ENCODE results near the gene TOM1L2.

Gene TOM1L2

DNA sequence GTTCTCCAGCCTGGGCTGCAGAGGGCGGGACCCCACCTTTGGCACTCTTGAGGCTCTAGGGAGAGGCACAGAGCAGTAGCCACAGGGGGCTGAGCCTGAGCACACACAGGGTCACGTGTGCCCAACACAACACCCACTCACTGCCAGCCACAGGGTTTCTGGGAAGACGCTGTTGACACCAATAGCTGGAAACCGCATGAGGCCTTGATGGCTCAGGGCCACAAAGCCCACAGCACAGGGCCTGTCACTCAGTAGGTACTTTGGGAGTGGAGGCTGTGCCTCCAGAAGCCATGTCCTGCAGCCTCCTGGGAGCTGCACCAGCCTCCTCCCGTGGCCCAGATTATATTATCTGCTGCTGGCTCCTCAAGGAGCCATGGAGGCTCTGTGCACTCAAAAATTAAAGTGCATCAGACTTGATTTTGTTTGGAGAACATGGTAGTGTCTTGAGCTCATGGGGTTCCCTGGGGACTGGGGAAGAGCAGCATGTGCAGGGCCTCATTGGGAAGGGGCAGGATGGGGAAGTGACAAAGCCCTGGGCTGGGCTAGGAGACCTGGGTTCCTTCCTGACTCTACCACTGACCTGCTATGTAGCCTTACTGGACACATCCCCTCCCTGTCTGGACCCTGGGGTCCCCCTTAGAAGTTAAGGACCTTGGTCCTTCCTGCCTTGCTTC lies 122.9 kb downstream of the TOM1L2 start:
- DNase-seq (ENCODE audit: low read depth): peak; percentile 73

DNA sequence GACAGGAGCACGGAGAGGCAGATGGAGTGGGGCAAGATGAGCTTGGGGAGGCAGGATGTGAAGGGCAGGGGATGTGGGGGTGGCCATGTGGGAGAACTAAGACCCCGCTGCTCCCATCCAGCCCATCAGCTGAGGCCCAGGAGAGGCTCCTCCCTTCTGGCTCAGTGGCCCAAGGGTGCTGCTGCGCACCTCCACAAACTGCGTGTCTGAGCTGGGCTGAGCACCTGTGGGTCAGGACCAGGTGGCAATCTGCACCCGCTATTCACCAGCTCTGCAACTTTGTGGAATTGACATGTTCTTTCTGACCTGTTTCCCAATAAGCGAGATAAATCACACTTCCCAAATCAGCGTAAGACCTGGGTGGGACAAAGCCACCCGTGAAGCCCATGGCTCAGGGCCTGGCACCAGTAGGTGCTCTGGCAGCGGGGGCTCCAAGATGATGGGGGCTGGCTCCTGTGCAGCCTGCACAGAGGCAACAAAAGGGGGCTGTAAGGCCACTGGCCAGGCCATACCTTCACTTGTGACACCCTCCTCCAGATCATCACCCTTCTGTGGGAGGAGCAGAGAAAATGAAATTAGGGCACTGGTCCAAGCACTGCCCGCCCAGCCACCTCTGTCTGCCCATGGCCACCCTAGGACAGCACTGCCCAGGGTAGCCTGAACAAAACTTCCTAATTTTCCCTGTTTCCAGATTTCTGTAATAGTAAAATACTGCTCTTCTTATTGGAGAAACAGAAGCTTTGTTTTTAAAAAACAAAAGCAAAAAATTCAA lies 123.7 kb downstream of the TOM1L2 start:
- no peak for DNase-seq (ENCODE audit: low read depth)

DNA sequence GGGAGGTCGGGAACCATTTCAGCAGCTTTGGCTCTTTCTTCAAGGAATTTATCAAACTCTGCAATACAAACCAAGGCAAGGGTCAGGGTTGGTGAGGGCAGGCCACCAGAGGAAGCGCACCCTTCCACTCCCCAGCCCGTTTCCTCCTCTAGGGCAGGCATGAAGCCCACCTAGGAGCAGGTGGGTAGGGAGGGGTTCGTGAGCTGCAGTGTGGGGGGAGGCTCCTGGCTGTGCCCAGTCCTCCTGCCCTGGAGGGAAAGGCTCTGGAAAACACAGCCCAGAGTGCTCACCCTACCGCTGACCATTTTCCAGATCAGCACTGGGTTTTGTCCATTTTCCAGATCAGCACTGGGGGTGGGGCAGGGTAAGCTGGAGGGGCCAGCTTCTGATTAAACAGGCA lies 124.5 kb downstream of the TOM1L2 start:
- no peak for DNase-seq (ENCODE audit: low read depth)

DNA sequence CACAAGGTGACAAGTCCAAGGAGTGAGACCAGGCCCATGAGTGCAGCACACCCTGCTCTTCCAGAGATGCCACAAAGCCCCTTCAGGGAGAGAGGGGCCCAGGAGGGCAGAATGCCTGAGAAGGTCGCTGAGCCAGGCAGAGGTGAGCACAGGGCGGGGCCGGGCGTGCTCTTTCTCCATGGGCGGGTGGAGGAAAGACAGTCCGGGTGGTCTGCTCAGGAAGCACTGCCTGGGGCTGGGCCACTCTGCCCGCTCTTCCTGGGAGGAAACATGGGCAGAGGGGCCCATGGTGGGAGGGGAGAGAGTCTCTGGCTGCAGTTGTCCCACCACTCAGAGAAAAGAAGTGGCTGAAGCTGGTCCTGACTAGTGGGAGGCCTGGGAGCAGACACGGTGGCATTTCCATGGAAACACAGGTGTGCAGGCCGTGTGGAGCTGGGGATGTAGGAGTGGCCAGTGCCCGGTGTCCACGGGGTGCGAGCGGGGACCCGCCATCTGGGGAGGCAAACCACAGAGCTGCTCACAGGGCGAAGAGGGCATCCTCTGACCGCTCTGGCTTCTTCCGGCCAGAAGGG lies 125.0 kb downstream of the TOM1L2 start:
- DNase-seq (ENCODE audit: low read depth): no peak

DNA sequence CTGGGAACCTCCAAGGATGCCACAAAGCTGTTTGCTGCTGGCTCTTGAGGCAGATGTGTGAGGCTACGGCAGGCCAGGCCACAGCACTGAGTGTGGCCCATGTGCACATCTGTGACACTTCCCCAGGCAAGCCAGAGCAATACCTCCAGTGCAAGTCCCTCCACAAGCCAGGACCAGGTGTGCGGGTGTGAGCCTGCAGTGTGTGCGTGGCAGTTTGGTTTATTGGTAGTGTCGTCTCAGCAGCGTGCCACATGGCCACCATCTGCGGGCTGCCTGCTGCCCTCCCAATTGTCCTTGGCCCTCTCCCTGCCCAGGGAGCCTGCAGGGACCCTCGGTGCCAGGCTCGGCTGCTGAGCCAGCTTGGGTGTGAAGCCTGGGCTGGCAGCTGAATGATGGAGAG lies 125.6 kb downstream of the TOM1L2 start:
- DNase-seq (ENCODE audit: low read depth): no peak

DNA sequence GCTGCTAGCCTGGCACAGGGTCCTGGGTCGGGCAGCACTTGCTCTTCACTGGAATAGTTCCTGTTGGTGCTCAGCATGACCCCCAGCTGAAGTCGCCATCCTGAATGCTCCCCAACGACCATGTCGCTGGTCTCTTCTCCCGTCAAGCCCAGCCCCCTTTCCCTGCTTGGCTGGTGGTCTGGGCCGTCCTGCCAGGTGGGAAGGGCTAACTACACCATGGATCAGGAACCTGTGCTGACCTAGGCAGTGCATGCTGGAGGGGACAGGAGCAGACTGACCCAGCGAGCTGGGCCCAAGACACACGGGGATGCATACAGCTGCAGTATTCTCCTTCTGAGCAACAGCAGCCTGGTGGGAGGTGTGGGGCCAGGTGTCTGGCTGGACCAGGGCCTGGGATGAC lies 126.2 kb downstream of the TOM1L2 start:
- DNase-seq (ENCODE audit: low read depth): no peak

DNA sequence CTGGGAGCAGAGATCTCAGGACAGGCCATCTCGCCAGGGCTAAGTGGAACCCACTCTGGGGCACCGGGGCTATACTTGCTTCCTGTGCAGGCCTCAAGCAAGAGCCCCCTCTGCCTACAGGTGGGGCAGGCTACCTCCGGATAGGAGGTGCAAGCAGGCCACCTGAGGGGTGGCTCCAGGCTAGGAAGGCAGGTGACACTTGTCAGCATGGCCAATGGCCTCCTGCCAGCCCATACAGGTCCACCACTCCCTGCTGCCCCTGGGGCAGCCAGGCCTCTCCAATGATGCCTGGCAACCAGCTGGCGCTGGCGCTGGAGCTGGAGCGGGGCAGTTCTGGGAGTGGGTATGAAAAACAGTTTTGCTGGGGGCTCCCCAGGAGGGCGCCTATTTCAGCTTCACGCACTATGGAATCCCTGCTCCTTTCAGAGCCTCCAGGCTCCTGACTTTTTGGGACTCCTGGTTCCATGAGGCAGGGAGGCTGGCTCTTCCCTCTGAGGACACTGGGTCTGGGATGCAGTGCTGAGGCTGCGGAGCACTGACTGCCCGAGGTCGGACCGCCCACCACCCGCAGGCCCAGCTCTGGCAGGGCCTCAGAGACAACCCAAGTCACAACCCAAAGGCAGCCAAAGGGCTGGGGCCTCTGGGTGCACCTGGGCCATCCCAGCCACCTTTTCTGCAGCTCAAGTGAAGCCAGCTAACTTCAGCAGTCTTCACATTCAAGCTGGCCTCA lies 127.0 kb downstream of the TOM1L2 start:
- no peak for DNase-seq (ENCODE audit: low read depth)

DNA sequence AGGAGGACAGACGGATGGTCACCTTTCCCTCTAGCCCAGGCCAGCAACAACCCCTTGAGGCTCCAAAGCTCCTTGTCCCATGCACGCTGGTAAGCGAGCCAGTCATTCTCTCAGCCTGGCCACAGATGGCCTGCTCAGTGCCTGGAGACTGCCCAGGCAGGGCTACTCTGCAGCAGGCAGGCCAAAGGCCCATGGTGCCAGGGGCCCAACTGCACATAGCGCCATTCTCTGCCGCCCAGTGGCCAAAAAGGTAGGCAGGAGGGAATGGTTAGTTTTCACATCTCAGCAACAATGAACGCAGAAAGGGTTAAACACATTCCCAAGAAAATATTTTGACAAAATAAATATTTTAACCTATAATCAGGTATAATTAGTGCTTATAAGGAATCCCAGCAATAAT lies 127.7 kb downstream of the TOM1L2 start:
- DNase-seq (ENCODE audit: low read depth): no peak

DNA sequence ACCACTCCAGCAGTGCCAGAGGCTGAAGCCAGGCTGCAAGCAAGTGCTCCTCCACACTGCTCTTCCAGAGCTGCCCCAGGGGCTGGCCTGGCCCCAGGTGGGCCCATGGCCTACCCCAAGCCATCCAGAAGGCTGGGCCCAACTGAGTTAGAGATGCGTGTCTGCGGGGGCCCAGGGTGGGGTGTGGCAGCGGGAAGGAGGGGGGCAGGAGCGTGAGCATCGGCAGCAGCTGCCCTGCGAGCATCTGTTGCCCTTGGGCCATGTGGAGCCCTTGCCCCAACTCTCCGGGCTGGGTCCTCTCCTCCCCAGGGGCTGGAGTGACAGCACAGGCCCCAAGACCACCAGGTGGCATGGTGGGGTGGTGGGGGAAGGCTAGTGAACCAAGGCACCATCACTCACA lies 128.1 kb downstream of the TOM1L2 start:
- DNase-seq (ENCODE audit: low read depth): no peak

DNA sequence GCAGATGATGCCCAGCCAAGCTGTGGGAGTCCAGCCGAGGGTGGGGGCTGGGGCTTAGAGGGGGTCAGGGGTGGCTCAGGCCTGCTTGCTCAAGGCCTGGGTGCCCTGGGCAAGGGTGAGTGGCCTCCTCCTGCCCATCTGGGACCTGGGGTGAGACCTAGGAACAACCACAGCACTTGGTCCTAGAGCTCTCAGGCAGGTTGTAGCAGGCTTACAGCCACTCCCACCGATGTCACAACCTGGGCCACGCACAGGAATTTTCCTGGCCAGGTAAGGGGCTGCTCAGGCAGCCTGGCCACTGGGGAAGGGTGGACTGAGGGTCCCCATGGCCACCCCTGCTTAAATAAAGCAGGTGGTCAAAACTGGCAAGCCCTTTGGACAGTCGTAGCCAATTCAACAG lies 129.1 kb downstream of the TOM1L2 start:
- DNase-seq (ENCODE audit: low read depth): no peak

DNA sequence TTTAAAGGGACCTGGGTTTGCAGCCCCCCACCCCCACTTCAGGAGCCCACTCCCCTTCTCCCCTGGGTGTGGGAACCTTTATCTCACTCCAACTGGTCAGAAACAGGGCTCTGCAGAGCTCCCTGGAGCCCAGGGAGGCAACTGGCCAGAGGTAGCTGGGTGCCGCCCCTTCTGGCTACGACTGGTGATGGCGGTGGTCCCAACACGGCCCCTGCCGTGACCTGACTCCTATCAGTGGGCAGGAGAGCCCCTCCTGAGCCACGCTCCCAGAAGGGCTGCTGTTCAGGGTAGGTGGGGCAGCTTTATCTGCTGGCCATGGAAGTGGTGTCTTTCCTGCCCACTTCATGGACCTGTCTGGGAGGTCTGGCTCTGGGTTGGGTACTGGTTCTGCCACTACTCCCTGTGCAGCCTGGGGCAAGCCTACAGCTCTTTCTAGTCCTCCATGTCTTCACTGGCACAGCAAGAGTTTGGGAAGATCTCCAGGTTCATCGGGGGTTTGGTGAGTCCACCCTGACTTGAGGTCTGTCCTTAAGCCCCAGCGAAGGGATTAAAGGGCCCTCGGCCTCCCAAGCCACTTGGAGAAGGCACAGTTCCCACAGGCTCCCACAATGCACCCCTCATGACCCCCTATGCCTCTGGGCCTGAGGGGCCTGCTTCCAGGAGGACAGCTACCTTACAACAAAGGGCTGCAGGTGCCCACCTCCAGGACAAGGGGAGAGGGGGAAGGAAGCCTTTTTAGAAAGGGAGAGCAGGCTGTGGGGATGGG lies 129.9 kb downstream of the TOM1L2 start:
- no peak for DNase-seq (ENCODE audit: low read depth)

DNA sequence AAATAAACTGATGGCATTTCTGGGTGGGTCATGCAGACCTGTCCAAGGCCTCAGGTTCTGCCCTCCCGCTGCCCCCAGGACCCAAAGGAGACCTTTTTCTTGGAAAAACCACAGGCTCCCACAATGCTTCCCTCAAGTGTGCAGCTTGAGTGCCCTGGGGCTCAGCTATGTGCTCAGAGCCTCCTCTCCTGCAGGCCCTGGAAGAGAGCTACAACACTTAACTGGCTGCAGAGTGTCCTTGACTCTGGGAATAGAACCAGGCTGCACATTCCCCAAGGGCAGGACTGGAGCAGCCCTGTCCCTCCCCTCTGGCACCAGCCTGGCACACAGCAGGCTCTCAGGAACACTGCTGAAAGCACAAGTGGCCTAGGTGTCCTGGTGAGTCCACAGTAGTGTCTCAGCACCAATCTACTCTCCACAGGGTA lies 130.6 kb downstream of the TOM1L2 start:
- no peak for DNase-seq (ENCODE audit: low read depth)

DNA sequence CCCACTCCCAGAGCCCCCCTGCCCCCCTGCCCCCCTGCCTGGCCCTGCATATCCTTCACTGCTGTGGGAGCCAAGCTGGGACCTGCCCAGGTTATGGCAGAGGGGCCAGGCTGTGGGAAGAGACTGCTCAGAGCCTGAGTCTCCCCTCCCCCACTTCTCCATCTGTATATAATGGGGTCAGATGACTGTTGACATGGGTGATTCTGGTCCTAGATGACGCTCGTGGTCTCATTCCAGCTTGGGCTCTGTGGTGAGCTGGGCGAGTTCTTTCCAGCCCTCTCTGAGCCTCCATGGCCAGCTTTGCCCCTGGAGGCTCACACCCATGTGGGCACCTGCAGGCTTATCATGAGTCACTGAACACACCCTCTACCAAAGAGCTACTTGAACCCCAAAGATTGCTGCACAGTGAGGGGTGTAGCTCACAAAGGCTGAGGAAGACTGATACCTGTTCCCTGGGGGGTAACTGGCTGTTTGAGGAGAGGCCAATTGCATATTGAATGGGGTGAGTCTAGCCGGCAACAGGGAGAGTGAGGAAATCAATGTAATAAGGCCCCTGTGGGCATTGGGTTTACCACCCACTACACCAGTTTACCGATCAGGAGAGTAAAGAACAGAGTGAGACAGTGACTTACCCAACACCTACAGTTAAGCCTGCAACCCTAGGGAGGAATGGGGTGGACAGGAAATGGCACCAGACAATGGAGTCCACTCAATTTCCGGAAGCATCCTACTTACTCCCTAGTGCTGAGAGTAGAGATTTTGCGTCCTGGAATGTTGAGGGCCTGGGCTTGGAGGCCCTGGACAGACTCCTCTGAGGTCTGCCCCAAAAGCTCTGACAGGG lies 131.2 kb downstream of the TOM1L2 start:
- DNase-seq (ENCODE audit: low read depth): no peak

DNA sequence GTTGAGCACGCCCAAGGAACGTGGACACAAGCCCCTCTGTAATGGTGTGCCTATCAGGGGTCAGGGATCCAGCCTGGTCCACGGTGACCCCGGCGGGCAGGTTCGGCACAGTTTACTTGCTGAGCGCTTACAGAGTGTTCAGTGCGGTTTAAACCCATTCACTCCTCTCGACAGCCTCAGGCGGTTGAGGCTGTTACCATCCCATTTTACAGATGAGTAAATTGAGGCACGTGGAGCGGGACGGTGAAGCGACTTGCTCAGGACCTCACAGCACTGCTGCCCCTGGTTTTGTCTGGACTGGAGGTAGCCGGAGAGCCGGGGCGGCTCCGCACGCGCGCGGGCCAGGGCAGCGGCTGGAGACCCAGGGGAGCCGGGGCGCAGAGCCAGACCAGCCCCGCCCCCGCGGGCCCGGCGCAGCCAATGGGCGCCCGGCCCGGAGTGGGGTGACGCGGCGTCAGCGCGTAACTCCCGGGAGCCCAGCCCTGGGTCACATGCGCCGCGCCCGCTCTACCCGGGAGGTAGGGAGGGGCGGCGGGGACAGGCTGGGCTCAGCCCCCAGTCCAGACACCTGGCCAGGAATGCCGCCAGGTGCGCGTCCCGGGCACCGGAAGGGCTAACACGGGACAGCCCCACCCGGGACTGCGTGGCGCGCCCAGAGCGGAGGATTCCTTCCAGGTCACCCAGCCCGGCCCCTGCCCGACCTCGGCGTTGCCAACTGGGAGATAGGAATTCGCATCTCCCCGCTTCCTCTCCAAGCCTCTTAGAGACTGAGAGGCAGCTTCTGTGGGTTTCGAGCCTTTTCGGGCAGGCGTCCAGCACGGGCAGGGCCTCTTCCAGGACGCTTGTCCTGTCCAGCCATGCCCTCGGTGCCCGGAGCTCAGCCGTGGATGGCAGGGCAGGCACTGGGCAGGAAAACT lies 132.2 kb downstream of the TOM1L2 start:
- peak; percentile 60 for DNase-seq (ENCODE audit: low read depth)

DNA sequence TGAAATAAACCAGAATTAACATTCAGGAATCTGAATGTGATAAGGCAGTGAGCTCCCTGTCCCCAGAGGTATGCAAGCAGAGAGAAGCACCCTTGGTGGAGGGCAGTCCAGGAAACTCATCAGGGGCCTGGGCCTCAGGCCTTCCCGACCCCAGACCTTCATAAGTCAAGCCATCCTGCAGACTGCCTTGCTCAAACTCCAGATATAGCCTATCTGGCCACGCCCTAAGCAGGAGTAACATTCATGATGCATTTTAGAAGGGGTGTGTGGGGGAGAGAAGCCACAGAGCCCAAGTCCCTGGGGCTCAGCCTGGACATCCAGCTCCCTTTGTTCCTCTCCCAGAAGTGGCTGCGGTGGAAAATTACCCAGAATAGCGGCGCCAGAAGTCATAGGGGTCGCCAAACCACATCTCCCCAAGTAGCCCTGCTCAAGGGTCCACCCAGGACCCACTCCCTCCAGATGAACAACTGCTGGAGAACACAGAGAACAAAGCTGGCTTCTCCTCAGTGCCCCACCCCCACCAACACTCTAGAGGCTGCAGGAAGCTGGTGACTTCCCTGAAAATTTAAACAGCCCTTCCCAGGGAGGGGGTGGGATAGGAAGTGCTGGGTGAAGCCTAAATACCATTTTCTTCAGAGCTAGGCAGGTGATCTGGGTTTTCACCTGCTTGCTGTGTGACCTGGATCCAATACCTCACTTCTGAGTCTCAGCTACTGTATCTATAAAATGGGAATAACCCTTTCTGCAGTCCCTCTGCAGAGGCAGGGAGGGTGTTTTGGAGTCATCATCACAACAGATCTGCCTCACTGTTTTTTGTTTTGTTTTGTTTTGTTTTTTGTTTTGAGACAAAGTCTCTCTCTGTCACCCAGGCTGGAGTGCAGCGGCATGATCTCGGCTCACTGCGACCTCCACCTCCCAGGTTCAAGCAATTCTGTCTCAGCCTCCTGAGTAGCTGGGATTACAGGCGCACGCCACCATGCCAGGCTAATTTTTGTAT lies 133.9 kb downstream of the TOM1L2 start:
- DNase-seq (ENCODE audit: low read depth): no peak

DNA sequence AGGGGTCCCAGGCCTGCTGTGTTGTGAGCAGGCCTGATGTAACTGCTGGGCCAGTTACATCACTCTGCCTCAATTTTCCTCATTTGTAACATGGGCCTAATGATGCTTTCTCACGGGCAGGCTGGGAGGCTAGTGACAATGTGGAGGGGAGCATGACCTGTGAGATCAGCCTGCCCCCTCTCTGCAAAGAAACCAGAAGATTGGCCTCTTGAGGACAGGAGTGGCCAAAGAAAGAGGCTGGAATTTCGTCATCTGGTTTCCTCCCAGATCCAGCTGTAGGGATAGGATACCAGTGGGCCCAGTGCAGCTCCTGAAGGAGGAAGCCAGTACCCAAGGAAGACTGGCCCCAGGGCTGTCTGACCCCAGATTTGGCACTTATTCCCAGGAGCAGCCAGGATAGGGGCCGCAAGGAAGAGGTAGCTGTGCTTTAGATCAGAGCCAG lies 134.8 kb downstream of the TOM1L2 start:
- no peak for DNase-seq (ENCODE audit: low read depth)

DNA sequence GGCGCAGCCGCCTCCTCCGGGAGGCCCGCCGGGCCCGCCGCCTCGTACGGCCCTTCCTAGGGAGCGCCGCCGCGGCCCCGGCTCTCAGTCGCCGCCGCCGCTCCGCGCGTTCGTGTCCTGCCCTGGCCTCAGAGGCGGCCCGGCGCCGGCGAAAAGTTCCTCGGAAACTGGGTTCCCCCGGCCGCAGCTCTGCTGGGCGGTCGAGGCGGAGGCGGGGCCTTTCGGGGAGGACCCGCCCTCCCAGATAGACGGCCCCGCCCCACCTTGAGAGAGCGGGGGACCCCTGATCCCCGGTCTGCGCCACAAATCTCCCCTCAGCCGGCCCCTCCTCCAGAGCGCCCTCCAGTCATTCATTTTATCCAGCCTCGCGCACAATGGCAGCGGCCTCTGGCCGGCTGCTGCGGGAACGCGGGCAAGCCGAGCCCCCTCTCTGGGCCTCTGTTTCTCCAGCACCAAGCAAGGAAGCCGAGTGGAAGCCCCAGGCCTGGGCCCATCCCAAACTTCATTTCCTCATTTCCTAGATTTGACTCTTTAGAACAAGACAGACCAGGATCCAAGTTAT lies 135.3 kb downstream of the TOM1L2 start, which contains the start of gene SREBF1:
Gene SREBF1, minus strand, starts transcription at position 169 of the 562 bp plus-strand sequence. CDS start 169 bp downstream, outside the sequence.
- peak; percentile 41 for DNase-seq (ENCODE audit: low read depth)

DNA sequence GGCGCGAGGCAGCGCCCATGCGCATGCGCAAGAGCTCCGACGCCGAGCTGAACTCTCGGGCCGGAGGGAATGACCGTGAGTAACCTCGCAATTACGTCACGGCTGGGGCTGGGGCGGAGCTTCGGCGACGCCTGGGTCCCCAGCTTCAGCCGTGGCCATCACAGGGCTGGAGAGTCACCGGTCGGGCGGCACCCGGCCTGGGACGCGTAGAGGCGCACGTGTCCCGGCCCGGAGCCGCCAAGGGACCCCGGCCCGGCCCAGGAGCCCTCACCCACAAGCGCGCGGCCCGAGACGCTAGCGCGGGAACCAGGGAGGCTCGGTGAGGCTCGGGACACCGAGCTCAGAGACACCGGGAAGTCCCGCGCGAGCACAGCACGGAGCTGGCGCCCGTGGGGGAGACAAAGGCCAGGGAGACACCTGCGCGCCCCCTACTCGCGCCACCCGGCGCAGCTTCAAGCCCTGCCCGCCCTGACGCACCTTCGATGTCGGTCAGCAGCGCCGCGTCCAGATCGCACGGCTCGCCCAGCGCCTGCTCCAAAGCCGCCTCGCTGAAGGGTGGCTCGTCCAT lies 135.9 kb downstream of the TOM1L2 start:
- DNase-seq (ENCODE audit: low read depth): peak; percentile 91
